ENCODE measurements around the gene ELF3.
"Not testable (repeated sequence)": the region's sequence is repeated elsewhere in the genome, so short reads cannot be mapped to it uniquely, and the experiment has no call there.

ELF3 gene

DNA sequence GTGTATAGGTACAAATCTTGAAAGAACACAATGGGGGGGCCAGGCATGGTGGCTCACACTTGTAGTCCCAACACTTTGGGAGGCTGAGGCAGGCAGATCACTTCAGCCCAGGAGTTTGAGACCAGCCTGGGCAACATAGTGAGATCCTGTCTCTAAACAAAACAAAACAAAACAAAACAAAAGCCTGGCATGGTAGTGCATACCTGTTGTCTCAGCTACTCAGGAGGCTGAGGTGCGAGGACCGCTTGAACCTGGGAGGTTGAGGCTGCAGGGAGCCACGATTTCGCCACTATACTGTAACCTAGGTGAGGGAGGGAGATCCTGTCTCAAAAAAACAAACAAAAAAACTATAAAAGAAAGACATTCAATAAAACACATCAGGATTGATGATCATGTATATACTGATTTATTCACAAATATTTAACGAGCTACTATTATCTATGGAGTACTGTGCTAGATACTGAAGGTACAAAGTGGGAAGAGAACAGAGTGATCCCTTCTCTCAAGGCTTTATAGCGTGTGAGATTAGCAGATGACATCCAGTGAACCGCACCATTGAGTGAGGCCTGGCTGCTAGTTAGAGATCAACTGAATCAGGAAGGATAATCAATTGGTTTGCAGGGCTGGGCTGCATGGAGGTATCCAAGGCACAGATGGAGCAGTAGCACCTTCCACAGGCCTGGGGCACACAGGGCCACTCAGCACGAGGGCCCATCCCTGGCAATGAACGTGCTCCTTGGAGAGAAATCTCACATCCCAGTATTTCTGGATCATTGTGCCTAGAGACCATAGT lies 26.4 kb downstream of the ELF3 start:
- no peak for DNase-seq (ENCODE audit: low spot score)

DNA sequence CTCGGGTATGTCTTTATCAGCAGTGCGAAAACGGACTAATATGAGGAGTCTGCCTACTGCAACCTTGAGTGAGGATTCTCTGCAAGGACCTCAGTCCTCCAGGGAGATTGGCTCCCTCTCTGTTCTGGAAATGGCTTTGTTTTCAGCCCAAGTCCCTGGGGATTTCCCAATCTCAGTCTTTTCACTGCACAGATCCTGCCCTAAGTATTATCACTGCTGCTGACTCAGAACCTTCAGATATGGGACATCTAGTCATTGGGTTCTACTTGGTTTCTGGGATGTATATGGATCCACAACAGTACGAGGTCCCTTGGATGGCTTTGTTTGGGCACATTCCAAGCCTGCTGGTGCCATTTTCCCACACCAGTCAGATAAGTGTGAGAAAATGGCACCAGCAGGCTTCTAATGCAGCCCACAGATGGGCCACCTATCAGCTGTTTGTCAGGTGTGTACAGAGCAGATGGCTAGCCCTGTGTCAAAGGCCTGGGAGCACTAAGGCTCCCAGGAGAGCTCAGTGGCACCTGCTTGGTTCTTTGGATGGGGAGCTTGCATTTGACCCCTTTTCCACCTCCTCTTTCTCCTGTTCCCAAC lies 27.4 kb downstream of the ELF3 start:
- no peak for DNase-seq (ENCODE audit: low spot score)

DNA sequence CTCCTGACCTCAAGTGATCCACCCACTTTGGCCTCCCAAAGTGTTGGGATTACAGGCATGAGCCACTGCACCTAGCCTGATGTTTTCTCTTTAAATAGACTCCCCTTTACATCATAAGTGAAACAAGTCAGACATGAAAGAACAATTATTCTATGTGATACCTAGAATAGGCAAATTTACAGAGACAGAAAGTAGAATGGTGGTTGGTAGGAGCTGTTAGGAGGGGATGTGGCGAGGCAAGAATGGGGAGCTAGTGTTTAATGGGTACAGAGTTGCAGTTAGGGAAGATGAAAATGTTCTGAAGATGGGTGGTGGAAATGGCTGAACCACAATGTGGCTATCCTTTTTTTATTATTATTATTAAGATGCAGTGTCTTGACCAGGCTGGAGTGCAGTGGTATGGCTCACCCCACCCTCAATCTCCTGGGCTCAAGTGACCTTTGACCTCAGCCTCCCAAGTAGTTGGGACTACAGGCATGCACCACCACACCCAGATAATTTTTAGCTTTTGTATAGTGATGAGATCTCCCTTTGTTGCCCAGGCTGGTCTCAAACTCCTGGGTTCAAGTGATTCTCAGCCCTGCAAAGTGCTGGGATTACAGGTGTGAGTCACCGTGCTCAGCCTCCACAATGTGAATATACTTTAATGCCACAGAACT lies 28.4 kb downstream of the ELF3 start:
- no peak for DNase-seq (ENCODE audit: low spot score)

DNA sequence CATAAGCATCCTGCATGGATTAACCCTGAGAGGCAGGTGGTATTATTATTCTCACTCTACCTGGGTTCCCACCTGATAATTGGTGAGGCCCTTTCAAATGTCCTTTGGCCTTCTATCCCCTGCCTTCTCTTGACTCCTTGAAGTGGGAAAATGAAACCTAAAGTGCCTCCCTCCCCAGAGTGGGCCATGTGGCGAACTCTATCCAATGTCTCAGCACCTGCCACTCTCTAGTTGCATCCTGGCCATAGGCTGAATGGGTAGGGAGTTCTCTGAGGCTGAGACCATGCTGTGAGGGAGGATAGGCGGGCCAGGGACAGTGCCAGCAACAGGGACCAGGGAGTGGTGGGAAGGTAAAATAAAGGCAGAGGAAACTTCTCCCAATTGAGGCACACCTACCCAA lies 35.3 kb downstream of the ELF3 start:
- no peak for DNase-seq (ENCODE audit: low spot score)

DNA sequence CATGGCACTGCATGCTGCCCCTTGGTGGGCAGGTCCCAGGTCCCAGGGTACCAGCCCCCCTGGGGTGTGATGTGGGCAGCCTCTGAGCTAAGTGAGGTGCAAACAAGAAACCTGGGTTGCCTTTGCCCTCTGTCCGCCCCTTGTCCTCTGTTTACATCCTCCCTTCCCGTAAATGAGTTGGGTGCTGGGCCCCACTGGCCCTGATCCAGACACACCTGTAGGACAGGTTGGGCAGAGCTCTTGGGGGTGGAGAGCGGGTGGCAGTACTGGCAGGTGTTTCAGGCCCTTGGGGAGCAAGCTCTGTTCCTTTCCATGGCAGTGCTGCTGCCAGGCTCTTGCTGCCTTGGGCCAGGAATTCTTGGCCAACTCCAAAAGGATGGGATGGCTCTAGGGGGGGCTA lies 35.8 kb downstream of the ELF3 start:
- DNase-seq (ENCODE audit: low spot score) = no peak

DNA sequence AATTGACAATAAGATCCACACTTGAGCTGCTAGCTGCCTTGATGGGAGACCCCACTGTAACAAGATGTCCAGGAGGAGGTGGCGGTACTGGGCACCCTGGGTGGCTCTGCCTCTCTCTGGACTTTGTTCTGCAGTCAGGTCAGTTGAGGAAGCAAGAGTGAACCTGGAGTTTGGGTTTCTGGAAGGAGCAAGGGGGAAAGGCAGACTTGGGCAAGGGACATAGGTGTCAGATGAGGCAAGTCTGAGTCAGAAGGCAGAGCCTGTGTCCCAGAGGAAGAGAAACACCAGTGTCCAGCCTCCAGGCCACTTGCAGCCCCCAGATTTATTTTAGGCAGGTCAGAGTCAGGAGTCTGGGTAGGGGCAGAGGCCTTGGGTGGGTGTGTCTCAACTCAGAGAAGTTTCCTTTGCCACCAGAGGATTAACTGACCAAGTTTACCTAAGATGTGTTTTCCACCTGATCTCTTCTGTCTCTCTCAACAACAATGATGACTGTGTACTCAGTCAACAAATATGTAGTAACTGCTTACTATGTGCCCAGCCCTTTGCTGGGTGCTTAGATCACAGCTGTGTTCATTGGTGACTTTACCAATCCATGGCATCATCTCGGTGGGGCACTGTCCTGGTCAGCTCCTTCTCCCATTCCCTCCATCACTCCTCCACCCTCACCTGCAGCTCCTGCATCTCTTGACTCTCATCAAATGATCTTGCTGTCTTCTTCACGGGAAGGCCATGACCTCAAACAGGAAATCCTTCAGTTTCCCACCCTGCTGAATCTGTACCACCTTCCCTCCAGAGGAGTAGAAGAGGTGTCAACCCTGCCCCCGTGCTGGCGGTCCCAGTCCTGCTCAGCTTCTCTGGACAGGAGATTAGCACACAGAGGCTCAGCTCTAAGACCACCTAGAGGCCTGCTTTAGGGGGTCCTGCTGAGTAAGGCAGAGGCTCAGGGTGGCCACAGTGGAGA lies 36.6 kb downstream of the ELF3 start:
- no peak for DNase-seq (ENCODE audit: low spot score)

DNA sequence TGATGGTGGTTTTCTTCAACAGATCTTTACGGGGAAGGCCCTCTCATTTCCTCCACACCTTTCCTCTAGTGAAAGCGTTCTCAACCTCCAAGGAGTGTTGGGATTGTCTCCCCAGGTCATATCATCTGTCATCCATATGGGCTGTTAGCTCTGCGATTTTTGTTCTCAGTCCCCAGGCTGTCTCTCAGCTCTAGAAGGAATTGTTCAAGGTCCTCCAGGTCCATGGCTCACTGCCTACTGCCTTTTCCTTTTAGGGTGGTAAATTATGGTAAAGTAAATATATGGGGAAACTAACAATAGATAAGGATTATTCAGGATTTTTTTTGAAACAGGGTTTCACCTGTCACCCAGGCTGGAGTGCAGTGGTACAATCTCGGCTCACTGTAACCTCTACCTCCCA lies 37.6 kb downstream of the ELF3 start:
- DNase-seq (ENCODE audit: low spot score) = no peak

DNA sequence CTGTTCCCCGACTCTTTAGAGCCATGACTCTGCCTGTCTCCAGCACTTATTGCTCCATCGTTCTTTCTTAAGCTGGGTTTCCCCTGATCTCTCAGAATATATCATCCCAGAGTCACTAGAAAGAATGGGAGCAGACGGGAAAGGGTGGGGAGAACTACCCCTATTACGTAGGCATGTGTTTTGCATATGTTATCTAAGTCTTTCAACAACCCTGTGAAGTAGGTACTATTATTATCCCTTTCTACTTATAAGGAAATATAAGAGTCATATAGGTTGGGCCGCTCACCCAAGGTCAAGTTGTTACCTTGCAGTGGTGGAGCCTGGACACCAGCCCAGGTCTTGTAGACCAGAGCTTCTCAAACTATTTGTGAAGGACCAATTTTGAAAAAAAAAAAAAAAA lies 38.7 kb downstream of the ELF3 start:
- no peak for DNase-seq (ENCODE audit: low spot score)

DNA sequence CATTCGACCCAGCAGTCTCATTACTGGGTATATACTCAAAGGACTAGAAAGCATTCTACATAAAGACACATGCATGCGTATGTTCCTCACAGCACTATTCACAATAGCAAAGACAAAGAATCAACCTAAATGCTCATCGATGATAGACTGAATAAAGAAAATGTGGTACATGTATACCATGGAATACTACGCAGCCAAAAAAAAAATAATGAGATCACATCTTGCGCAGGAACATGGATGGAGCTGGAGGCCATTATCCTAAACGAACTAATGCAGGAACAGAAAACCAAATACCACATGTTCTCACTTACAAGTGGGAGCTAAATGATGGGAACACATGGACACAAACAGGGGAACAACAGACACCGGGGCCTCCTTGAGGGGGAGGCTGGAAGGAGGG lies 43.7 kb downstream of the ELF3 start:
- DNase-seq (ENCODE audit: low spot score) = no peak

DNA sequence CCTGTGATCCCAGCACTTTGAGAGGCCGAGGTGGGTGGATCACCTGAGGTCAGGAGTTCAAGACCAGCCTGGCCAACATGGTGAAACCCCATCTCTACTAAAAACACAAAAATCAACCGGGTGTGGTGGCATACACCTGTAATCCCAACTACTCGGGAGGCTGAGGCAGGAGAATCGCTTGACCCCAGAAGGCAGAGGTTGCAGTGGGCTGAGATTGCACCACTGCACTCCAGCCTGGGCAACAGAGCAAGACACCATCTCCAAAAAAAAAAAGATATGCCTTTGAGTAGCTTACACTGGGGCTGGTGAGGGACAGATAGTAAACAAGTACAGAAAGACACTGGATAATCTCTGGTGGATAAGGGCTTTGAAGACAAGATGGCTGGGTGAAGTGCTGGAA lies 44.3 kb downstream of the ELF3 start:
- not testable (repeated sequence) for DNase-seq (ENCODE audit: low spot score)

DNA sequence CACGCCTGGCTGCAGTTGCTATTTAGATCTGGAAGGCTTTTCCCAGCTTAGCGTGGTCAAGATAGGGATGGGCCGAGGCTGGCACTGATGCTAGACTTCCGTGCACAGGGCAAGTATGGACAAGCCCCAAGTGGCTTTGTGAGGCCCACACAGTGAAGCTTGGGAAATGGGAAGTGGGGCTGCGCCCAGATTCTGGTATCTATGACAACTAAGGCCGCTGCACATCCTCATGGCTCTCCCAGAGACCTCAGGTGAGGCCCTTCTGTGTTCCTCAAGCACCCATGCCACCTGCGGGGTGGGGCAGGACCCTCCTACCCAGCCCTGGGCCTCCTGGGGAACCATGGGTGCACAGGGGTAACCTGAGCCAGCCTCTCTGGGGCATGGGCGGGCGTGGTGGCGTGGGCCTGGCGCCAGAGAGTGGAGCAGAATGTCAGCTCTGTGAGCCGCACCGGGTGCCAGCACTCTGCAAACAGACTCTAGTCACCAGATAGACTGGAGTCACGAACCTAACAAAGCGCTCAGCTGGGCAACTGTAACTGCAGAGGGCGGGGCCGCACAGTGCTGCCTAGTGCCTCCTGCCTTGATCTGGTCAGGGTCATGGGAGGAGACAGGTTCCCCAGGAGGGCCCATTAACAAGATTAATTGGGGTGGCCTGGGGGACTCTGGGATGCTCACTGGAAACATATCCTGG lies 46.4 kb downstream of the ELF3 start:
- DNase-seq (ENCODE audit: low spot score) = no peak

DNA sequence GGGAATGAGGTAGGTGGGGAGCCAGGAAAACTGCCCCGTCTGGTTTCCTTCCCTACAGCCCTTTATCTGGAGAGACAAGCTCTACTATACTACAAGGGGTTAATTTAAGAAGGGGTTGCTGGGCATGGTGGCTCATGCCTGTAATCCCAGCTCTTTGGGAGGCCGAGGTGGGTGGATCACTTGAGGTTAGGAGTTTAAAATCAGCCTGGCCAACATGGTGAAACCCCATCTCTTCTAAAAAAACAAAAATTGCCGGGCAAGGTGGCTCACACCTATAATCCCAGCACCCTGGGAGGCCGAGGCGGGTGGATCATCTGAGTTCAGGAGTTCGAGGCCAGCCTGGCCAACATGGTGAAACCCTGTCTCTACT lies 46.9 kb downstream of the ELF3 start:
- not testable (repeated sequence) for DNase-seq (ENCODE audit: low spot score)

DNA sequence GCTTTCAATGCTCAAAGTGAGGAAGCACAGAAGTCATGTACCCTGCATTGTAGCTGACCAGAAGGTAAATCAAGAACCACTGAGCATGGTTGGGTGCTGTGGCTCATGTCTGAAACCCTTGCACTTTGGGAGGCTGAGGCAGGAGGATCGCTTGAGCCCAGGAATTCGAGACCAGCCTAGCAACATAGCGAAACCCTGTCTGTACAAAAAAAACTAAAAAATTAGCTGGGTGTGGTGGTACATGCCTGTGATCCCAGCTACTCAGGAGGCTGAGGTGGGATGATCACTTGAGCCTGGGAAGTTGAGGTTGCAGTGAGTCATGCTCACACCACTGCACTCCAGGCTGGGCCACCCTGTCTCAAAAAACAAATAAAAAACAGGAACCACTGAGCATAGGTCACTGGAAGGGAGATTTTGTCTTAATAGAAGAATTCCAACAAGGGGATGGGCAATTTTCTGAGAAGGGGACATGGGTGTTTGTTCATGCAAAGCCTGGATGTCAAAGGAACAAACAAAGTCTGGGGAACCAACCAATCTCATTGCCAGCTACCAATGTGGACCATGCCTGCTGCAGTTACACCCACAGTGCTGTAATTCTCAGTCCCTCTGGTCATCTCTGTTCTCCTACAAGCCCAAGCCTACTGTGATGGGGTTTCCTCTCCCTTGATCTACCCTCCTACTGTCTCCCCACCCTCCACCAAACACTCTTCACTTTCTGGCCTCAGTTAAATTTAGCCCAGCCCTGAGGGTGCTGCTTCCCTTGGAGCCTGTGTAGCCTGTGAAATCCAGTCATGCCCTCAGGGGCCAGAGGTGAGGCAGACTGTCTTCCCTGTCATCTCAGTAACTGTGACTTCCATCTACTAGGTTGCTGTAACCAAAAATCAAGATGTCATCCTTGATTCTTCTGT lies 47.9 kb downstream of the ELF3 start:
- DNase-seq (ENCODE audit: low spot score) = no peak

DNA sequence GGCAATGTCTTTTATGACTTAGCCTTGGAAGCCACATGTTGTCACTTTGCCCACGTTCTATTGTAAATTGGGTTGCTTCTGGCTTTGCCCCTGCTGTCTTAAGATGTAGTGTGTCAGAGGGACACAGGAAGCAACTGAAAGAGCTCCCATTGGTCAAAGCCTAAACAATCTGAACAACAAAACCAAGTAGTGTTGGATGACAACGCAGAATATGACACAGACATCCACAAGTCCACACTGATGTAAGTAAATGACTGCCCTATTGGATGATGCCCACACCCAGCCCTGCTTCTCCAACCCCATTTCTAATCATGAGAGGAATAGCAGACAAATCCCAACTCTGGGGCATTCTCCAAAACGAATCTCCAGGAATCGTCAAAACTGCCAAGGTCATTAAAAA lies 50.7 kb downstream of the ELF3 start:
- no peak for DNase-seq (ENCODE audit: low spot score)

DNA sequence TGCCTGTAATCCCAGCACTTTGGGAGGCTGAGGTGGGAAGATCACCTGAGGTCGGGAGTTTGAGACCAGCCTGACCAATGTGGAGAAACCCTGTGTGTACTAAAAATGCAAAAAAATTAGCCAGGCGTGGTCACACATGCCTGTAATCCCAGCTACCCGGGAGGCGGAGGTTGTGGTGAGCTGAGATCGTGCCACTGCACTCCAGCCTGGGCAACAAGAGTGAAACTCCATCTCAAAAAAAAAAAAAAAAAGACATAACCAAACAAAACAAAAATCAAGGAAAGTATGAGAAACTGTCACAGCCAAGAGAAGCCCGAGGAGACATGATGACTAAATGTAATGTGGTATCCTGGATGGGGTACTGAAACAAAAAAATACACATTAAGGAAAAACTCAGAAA lies 51.4 kb downstream of the ELF3 start:
- not testable (repeated sequence) for DNase-seq (ENCODE audit: low spot score)

DNA sequence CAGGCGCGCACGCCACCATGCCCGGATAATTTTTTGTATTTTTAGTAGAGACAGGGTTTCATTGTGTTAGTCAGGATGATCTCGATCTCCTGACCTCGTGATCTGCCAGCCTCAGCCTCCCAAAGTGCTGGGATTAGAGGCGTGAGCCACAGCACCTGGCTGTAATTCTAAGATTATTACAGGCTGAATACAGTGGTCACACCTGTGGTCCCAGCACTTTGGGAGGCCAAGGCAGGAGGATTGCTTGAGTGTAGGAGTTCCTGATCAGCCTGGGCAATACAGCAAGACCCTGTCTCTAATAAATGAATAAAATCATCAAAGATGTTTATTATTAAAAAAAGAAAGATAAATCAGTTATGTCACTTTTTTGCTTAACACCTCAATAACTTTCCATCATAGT lies 52.2 kb downstream of the ELF3 start:
- not testable (repeated sequence) for DNase-seq (ENCODE audit: low spot score)

DNA sequence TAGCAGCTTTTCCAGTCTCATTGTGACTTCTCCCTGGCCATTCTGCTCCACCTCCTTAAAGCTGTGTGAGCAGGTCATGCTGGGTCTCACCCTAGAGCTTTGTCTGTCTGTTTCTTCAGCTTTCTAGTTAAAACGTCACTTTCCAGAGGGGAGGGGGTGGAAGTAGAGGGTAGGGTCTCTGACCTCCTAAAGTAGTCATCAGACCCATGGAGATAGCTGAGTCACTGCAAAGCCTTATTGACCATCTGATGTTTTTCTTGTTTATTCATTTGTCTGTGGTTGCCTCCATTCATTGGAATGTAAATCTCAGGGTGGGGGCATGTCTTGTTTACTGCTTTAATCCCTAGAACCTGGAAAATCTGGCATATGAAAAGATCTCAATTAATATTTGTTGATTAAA lies 52.7 kb downstream of the ELF3 start:
- DNase-seq (ENCODE audit: low spot score) = no peak

DNA sequence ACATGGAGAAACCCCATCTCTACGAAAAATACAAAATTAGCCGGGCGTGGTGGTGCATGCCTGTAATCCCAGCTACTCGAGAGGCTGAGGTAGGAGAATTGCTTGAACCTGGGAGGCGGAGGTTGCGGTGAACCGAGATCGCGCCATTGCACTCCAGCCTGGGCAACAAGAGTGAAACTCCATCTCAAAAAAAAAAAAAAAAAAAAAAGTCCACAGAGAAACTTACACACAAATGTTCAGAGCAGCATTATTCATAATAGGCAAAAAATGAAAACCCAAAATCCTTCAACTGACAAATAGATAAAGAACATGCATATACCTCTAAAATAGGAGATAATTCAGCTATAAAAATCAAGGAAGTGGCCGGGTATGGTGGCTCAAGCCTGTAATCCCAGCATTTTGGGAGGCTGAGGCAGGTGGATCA lies 54.5 kb downstream of the ELF3 start:
- not testable (repeated sequence) for DNase-seq (ENCODE audit: low spot score)

Data from activated CD4-positive, alpha-beta T cell treated with anti-CD3 and anti-CD28 coated beads, Interleukin-2, Interleukin-4, amounts not matched to agents 100 ng/mL and 50 ng/mL, durations not matched to agents 16 hours and 8 hours (primary cell).